Smooth muscle cell (in vitro differentiated cells): Measurements from ENCODE around the gene AXIN2. TPM values are rescaled to one million over a fixed set of nuclear protein-coding genes. Genes with fewer than 3 reads are reported as not detected.

ENCODE experiments used
- DNase-seq: peaks from one replicate; lab custom pipeline; 2025; ENCODE audit not compliant: unreplicated experiment; lab: John Stamatoyannopoulos, UW
- H2AFZ ChIP-seq: fragments of 200-600 bp; sonication (generic); 2 replicates; pipeline ENCODE4 v1.6.0; 2016; ENCODE audit warnings: antibody characterized with exemption, low read depth, mild to moderate bottlenecking
- H3F3A ChIP-seq: fragments of 200-600 bp; sonication (generic); 2 replicates; pipeline ENCODE4 v1.6.0; 2017; ENCODE audit warnings: antibody characterized with exemption, low read depth
- H3K27ac ChIP-seq: fragments of 200-600 bp; sonication (generic); 2 replicates; pipeline ENCODE4 v1.5.1; 2016; ENCODE audit warnings: low read depth, mild to moderate bottlenecking
- H3K27me3 ChIP-seq: fragments of 200-600 bp; sonication (generic); 2 replicates; pipeline ENCODE4 v1.6.1; 2016; ENCODE audit warnings: low read depth, mild to moderate bottlenecking
- H3K36me3 ChIP-seq: fragments of 200-600 bp; sonication (generic); 2 replicates; pipeline ENCODE4 v1.5.1; 2016; ENCODE audit warnings: low read depth
- H3K4me1 ChIP-seq: fragments of 200-600 bp; sonication (generic); 2 replicates; pipeline ENCODE4 v1.5.1; 2016; ENCODE audit warnings: low read depth
- H3K4me2 ChIP-seq: fragments of 200-600 bp; sonication (generic); 2 replicates; pipeline ENCODE4 v1.6.0; 2016; ENCODE audit warnings: mild to moderate bottlenecking
- H3K4me3 ChIP-seq: fragments of 200-600 bp; sonication (generic); 2 replicates; pipeline ENCODE4 v1.5.1; 2016; ENCODE audit warnings: mild to moderate bottlenecking
- H3K79me2 ChIP-seq: fragments of 200-600 bp; sonication (generic); 2 replicates; pipeline ENCODE4 v1.6.0; 2016; ENCODE audit warnings: low read depth, mild to moderate bottlenecking
- H3K9ac ChIP-seq: fragments of 200-600 bp; sonication (generic); 2 replicates; pipeline ENCODE4 v1.6.0; 2016; ENCODE audit warnings: low read depth
- H3K9me3 ChIP-seq: fragments of 200-600 bp; sonication (generic); replicated peaks from 2 replicates; pipeline ENCODE4 v1.5.1; 2016; ENCODE audit warnings: low read depth
- H4K20me1 ChIP-seq: fragments of 200-600 bp; sonication (generic); 2 replicates; pipeline ENCODE4 v1.6.0; 2016; ENCODE audit warnings: low read depth
- WGBS: methylation state at CpG from one replicate; pipeline ENCODE4 v1.1.7; 2016; ENCODE audit warnings: low lambda C conversion rate; 5-methylcytosine and 5-hydroxymethylcytosine counted together
- polyA plus RNA-seq: library from polyadenylated mRNA; unstranded; fragments of >200 nt; fragmentation: Nextera tagmentation; extraction: Ambion mirVana; gene quantifications from 2 replicates; pipeline ENCODE4 v1.2.1, GENCODE V29; 2016
- total RNA-seq: library from RNA; depleted of rRNA; stranded (reverse); fragments of >200 nt; gene quantifications from 2 replicates; pipeline ENCODE4 v1.2.3, GENCODE V29; 2014
- TF ChIP-seq, protein P1 (sequence below): fragments of 200-600 bp; sonication (generic); IDR thresholded peaks from 2 replicates; pipeline ENCODE4 v1.5.1; 2017; ENCODE audit warnings: borderline replicate concordance, mild to moderate bottlenecking, antibody characterized with exemption; ENCODE audit not compliant: insufficient read depth, poor library complexity, severe bottlenecking

The AXIN2 gene
- total and polyA plus RNA-seq, 2 experiments from 2014 or later: 13.8 to 14.2 TPM

DNA sequence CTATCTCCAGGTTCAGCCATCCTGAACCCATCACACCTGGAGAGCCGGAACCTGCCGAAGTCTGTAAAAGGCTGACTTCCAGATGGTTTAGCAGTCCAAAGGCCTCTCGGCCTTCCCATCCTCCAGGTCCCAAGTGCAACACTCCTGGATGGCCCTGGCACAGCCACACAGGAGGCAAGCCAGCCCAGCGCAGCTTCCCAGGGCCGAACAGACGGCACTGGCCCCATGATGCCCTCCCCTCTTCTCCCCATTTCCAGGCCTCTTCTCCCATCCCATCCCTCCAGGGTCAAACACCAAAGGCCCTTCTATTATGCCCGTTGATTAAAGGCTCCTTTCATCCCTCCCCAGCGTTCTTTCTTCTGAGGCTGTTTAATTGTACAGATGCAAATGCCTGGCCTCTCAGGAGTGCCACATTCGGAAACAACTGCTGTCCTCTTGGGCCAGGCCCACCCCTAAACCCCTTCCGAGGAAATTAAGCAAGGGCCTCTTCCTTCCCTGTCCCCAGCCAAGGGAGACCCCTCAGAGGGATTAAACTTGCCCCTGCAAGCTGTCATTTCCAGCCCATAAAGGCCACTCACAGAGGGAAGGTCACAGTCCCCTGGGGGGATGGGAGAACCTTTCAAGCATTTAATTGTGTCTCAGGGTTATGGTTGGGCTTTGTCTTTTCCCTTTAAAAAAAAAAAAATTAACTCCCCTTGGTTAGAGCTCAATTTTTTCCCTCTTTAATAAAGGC is 30.8 kb downstream of the AXIN2 start:
- peaks cover 21% of the 10 kb centered on the region for H3K4me1 ChIP-seq
- H3K4me3 ChIP-seq: no peak overlapping the region
- H3K27ac ChIP-seq: peak overlapping the region; percentile 58
- H3K27me3 ChIP-seq: no peaks in the 10 kb centered on the region
- H3K9ac ChIP-seq: no peak overlapping the region
- no peak for DNase-seq
- peaks cover 9% of the 10 kb centered on the region for H3K36me3 ChIP-seq
- WGBS: 62% methylated on average over 10 of the region's 10 CpGs
- H3K9me3 ChIP-seq: no peaks in the 10 kb centered on the region
- peaks cover 40% of the 10 kb centered on the region for H4K20me1 ChIP-seq
- peak overlapping the region; percentile 58 for H3K4me2 ChIP-seq
- H3F3A ChIP-seq: peaks cover 24% of the 10 kb centered on the region
- TF ChIP-seq, protein P1, sequence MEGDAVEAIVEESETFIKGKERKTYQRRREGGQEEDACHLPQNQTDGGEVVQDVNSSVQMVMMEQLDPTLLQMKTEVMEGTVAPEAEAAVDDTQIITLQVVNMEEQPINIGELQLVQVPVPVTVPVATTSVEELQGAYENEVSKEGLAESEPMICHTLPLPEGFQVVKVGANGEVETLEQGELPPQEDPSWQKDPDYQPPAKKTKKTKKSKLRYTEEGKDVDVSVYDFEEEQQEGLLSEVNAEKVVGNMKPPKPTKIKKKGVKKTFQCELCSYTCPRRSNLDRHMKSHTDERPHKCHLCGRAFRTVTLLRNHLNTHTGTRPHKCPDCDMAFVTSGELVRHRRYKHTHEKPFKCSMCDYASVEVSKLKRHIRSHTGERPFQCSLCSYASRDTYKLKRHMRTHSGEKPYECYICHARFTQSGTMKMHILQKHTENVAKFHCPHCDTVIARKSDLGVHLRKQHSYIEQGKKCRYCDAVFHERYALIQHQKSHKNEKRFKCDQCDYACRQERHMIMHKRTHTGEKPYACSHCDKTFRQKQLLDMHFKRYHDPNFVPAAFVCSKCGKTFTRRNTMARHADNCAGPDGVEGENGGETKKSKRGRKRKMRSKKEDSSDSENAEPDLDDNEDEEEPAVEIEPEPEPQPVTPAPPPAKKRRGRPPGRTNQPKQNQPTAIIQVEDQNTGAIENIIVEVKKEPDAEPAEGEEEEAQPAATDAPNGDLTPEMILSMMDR: no peak
- no peak overlapping the region for H2AFZ ChIP-seq
- H3K79me2 ChIP-seq: no peaks in the 10 kb centered on the region

DNA sequence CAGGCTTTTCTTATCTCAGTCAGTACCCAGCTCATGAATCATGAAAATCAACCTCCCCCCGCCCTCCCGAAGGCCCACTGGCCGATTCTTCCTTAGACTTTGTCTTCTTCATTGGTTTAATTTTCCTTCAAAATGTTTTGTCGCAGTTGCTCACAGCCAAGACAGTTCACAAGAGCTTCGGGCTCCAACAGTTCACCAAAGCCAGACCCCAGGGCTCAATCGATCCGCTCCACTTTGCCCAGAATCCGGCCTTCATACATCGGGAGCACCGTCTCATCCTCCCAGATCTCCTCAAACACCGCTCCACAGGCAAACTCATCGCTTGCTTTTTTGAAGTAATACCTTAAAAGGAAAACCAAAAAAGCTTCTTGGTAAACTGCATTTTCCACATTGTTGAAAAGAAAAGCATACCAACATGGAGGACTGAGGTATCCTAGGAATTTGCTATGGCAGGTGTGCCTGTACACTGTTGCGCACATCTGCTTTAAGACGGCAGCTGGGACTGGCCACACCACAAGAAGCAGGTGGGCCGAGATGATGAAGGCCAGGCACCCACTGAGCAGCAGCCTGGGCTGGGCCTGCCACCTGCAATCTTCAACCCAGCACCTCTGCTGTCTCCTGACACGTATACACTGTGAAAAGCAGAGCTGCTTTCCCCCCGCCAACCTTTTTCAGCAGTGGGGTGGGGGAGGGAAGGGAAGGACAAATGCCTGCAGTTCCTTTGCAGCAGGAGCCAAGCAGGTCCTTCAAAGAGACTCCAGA is 31.5 kb downstream of the AXIN2 start:
- Histone ChIP-seq H3F3A (peaks cover 24% of the 10 kb centered on the region), H3K36me3 (peaks cover 8% of the 10 kb centered on the region), H3K4me2 (no peak overlapping the region), H3K27ac (no peak overlapping the region), H2AFZ (no peak overlapping the region), H3K27me3 (no peaks in the 10 kb centered on the region), H4K20me1 (peaks cover 35% of the 10 kb centered on the region), H3K4me3 (no peak overlapping the region), H3K9me3 (no peaks in the 10 kb centered on the region), H3K79me2 (no peaks in the 10 kb centered on the region), H3K4me1 (peaks cover 21% of the 10 kb centered on the region), H3K9ac (no peak overlapping the region)
- TF ChIP-seq, protein P1: no peak
- 86% methylated on average over 17 of the region's 17 CpGs for WGBS
- no peak for DNase-seq

DNA sequence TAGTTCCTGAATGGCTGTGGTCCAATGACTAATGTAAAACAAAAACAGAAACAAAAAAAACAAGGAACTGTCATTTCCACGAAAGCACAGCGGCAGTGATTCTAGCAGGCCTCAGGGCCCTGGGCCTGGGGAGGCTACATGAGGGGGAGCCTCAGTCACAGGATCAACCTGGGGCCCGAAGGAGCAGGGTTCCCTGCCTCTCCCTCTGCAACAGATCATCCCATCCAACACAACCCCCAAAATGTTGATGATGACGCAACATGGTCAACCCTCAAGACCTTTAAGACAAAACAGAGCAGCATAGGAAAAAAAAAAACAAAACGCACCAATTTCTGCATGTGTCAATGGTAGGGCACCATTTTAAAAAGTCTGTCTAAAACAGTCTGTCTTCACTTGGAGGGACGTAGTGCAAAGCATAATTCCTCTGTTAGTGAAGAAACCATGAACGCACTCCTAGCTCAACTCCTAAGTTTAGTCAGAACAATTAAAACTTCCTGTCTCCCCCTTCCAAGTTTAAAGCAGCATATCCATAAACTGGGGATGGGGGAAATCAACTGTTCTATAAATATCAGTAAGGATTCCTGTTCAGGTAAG is 32.3 kb downstream of the AXIN2 start:
- peaks cover 6% of the 10 kb centered on the region for H3K36me3 ChIP-seq
- H3K27me3 ChIP-seq: no peaks in the 10 kb centered on the region
- H3F3A ChIP-seq: peaks cover 21% of the 10 kb centered on the region
- H3K4me2 ChIP-seq: no peak overlapping the region
- H2AFZ ChIP-seq: no peak overlapping the region
- H3K9me3 ChIP-seq: no peaks in the 10 kb centered on the region
- H3K27ac ChIP-seq: no peak overlapping the region
- no peak overlapping the region for H3K9ac ChIP-seq
- 97% methylated on average over 7 of the region's 7 CpGs for WGBS
- no peak overlapping the region for H3K4me3 ChIP-seq
- peaks cover 25% of the 10 kb centered on the region for H3K4me1 ChIP-seq
- TF ChIP-seq, protein P1: no peak
- no peak for DNase-seq
- H4K20me1 ChIP-seq: peaks cover 29% of the 10 kb centered on the region
- no peaks in the 10 kb centered on the region for H3K79me2 ChIP-seq
